Naive thymus-derived CD8-positive, alpha-beta T cell (primary cell): ENCODE measurements around the gene DNAJB5. TPM values are rescaled to one million over a fixed set of nuclear protein-coding genes. Genes with fewer than 3 reads are reported as not detected.
"Not testable (repeated sequence)": the region's sequence is repeated elsewhere in the genome, so short reads cannot be mapped to it uniquely, and the experiment has no call there.

Source experiments
- ATAC-seq, 2 donors: fragments of 150-1000 bp; cut with Tn5 transposase in 1 of 2; sonication (Bioruptor Pico), chemical (Tn5 transposase) in 1 of 2; 1 replicate in 1 of 2; 2 replicates in 1 of 2; pipeline ENCODE4 v1.10.0; 2021; ENCODE audit warnings: mild to moderate bottlenecking in 2 of 2, moderate library complexity in 2 of 2
- POLR2A ChIA-PET: fragments of 350-600 bp; sonication (Branson Sonifier 250); formaldehyde crosslinking; loops from one replicate; lab custom pipeline; 2021; ENCODE audit warnings: antibody characterized with exemption; lab: Charles Lee
- DNase-seq, 10 donors: peaks; one replicate each; pipeline versions ENCODE4 v3.0.0 to v3.0.0-alpha.2; 2020 to 2022
- H3K27ac Mint-ChIP-seq, 10 donors: one replicate each; pipeline ENCODE4 v1.8.0; 2020 to 2022; ENCODE audit warnings: mild to moderate bottlenecking in 10 of 10, mixed read lengths in 10 of 10, moderate library complexity in 4 of 10, inconsistent platforms in 1 of 10
- H3K27me3 Mint-ChIP-seq, 5 donors: one replicate each; pipeline ENCODE4 v1.8.0; 2021 to 2022; ENCODE audit warnings: mixed read lengths in 5 of 5
- H3K36me3 Mint-ChIP-seq, 3 donors: one replicate each; pipeline ENCODE4 v1.8.0; 2020 to 2022; ENCODE audit warnings: mixed read lengths in 3 of 3, mild to moderate bottlenecking in 2 of 3, inconsistent platforms in 1 of 3
- H3K4me1 Mint-ChIP-seq, 4 donors: one replicate each; pipeline ENCODE4 v1.8.0; 2021 to 2022; ENCODE audit warnings: mixed read lengths in 4 of 4
- H3K4me3 Mint-ChIP-seq, 10 donors: one replicate each; pipeline ENCODE4 v1.8.0; 2020 to 2022; ENCODE audit warnings: mild to moderate bottlenecking in 10 of 10, mixed read lengths in 10 of 10, moderate library complexity in 6 of 10, inconsistent platforms in 1 of 10
- H3K9me3 Mint-ChIP-seq, 9 donors: one replicate each; pipeline ENCODE4 v1.8.0; 2020 to 2022; ENCODE audit warnings: mixed read lengths in 9 of 9, mild to moderate bottlenecking in 3 of 9, inconsistent platforms in 1 of 9, moderate library complexity in 1 of 9
- polyA plus RNA-seq, 3 donors: library from polyadenylated mRNA; unstranded; fragments of 300-500 nt; fragmentation: Illumina TruSeq; gene quantifications; one replicate each; pipeline ENCODE4 v1.2.3, GENCODE V29; 2021
- total RNA-seq, 8 experiments: library from RNA in 2 of 8; stranded (reverse) in 2 of 8; gene quantifications; one replicate each; pipeline ENCODE4 v1.2.3 and lab custom pipeline; 2021 to 2026

The DNAJB5 gene
- total and polyA plus RNA-seq, 5 experiments from 2014 or later, result 0.47 to 2.0 (median 1.9) TPM

DNA sequence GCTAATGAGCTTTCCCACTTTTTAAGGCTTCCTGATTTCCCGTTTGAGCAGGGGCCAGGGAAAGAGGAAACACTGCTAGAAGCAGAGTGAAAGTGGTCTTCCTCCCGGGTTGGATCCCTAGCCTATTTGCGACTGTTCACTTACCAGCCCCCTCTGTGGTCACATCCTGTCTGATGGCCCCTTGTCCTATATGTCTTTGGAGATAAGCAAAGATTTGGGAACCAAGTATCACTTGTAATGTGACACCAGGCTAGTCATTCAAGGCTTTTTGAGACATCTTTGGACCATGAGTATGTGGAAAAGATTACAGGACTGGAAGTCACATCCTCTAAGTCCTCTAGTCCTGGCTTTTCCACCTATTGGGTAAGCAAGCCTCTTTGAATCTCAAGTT lies 6.1 kb downstream of the DNAJB5 start:
- DNase-seq (no peak), ATAC-seq (no peak)
- H3K9me3 Mint-ChIP-seq, result no peaks in the 10 kb centered on the region
- peak overlapping the region in 1 of 10 donors; percentile 56 for H3K27ac Mint-ChIP-seq
- POLR2A ChIA-PET, result no interaction called here
- H3K27me3 Mint-ChIP-seq, result no peaks in the 10 kb centered on the region
- H3K4me1 Mint-ChIP-seq, result peaks cover 5 to 10% (median 6%) of the 10 kb centered on the region in 4 donors
- no peak overlapping the region for H3K4me3 Mint-ChIP-seq
- H3K36me3 Mint-ChIP-seq, result peaks cover 0 to 3% (median 3%) of the 10 kb centered on the region in 3 donors

GRCh38 chr9:34996181-34996904 lies 6.8 kb downstream of the DNAJB5 start:
- Mint-ChIP-seq H3K27ac (no peak overlapping the region), H3K4me3 (peak overlapping the region in 1 of 10 donors; percentile 20)
- POLR2A ChIA-PET, result no interaction called here

GRCh38 chr9:34996905-34997279 lies 7.3 kb downstream of the DNAJB5 start:
- ATAC-seq (no peak), DNase-seq (no peak)
- no peaks in the 10 kb centered on the region for H3K27me3 Mint-ChIP-seq
- POLR2A ChIA-PET, result no interaction called here
- no peak overlapping the region for H3K27ac Mint-ChIP-seq
- peaks cover 0 to 3% (median 3%) of the 10 kb centered on the region in 3 donors for H3K36me3 Mint-ChIP-seq
- peak overlapping the region in 1 of 10 donors; percentile 20 for H3K4me3 Mint-ChIP-seq
- peaks cover 0 to 5% (median 0%) of the 10 kb centered on the region in 4 donors for H3K4me1 Mint-ChIP-seq
- no peaks in the 10 kb centered on the region for H3K9me3 Mint-ChIP-seq

More at GRCh38 chr9:34996181-34996904, 6.8 kb downstream of the DNAJB5 start:
- Mint-ChIP-seq H3K27me3 (no peaks in the 10 kb centered on the region), H3K4me1 (peaks cover 0 to 6% (median 0%) of the 10 kb centered on the region in 4 donors), H3K9me3 (no peaks in the 10 kb centered on the region), H3K36me3 (peaks cover 0 to 3% (median 3%) of the 10 kb centered on the region in 3 donors)
- ATAC-seq (no peak), DNase-seq (no peak)

DNA sequence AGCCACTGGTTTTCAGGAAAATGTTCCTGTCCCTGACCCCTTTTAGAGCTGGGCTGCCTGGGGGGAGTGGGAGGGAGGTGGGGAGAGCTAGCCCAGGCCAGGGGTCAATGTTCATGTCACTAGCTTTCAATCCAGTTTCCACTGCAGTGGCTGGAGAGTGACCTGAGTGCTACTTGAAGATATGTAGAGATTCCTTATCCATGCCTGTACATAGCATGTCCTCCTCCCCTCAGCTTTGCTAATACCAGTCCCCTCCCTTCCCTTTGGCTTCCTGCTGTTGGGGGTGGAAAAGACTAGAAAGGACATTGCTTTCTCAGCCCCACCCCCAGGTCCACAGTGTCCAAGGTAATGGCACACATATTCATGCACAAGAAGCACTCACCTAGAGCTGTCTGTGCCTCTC lies 7.8 kb downstream of the DNAJB5 start:
- Mint-ChIP-seq H3K4me3 (no peak overlapping the region), H3K27me3 (no peaks in the 10 kb centered on the region), H3K4me1 (peaks cover 0 to under 1% (median 0%) of the 10 kb centered on the region in 4 donors), H3K36me3 (peaks cover 0 to 3% (median 3%) of the 10 kb centered on the region in 3 donors), H3K27ac (no peak overlapping the region), H3K9me3 (no peaks in the 10 kb centered on the region)
- DNase-seq, result no peak
- no peak for ATAC-seq
- POLR2A ChIA-PET, result no interaction called here

GRCh38 chr9:34998266-34998665 lies 8.7 kb downstream of the DNAJB5 start:
- Mint-ChIP-seq H3K4me3 (no peak overlapping the region), H3K9me3 (no peaks in the 10 kb centered on the region), H3K27me3 (no peaks in the 10 kb centered on the region), H3K27ac (peak overlapping the region in 1 of 10 donors; percentile 11), H3K4me1 (no peaks in the 10 kb centered on the region), H3K36me3 (peaks cover 0 to 3% (median 3%) of the 10 kb centered on the region in 3 donors)
- POLR2A ChIA-PET, result no interaction called here
- DNase-seq, result no peak
- ATAC-seq, result no peak

DNA sequence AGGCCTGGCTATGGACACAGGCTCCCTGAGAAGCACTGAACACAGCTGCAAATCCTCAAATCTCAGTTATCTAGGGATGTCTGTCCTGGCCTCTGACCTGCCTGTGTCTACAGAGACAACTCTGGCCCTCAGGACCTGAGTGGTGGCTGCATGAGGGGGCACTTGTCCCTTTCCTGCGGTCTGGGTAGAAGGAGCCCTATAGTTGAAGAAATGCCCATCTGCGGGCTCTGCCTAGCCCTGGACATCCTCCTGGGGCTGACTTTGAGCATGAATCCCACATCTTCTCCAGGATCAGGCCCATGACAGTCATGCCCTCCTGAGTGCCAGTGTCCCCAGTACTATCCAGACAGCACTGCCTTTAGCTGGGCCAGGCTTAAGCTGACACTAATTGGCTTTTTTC lies 10.0 kb downstream of the DNAJB5 start:
- POLR2A ChIA-PET, result no interaction called here

GRCh38 chr9:35000535-35001284 lies 11.2 kb downstream of the DNAJB5 start:
- Mint-ChIP-seq H3K9me3 (no peaks in the 10 kb centered on the region), H3K36me3 (peaks cover 0 to 3% (median 3%) of the 10 kb centered on the region in 3 donors), H3K27ac (no peak overlapping the region), H3K4me1 (no peaks in the 10 kb centered on the region), H3K4me3 (no peak overlapping the region), H3K27me3 (no peaks in the 10 kb centered on the region)
- POLR2A ChIA-PET, result no interaction called here
- no peak for DNase-seq
- ATAC-seq, result no peak

More for the DNA sequence above, 10.0 kb downstream of the DNAJB5 start:
- Mint-ChIP-seq H3K27ac (no peak overlapping the region), H3K27me3 (no peaks in the 10 kb centered on the region), H3K4me1 (no peaks in the 10 kb centered on the region), H3K9me3 (no peaks in the 10 kb centered on the region), H3K36me3 (peaks cover 0 to 3% (median 3%) of the 10 kb centered on the region in 3 donors), H3K4me3 (no peak overlapping the region)
- DNase-seq (no peak), ATAC-seq (no peak)

DNA sequence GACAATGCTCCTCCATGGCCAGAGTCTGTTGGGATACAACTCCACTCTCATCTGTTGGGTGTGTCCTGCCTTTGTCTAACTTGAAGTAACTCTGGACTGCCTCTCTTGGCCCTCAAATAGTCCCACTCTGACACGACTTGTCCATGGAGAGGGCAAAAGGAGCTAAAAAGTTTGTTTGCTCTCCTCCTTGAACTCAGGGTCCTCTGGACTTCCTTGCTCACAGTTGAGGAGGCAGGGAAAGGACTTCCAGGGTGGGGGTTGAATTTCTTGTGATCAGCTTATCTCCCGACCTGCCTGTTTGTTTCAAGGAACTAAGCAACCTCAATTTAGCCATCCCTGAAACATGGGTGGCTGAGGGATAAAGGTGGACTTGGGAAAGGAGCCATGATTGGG lies 11.7 kb downstream of the DNAJB5 start:
- no peaks in the 10 kb centered on the region for H3K27me3 Mint-ChIP-seq
- H3K27ac Mint-ChIP-seq, result peak overlapping the region in 1 of 10 donors; percentile 73
- H3K36me3 Mint-ChIP-seq, result peaks cover 0 to 3% (median 3%) of the 10 kb centered on the region in 3 donors
- DNase-seq (no peak), ATAC-seq (no peak)
- peaks cover 0 to under 1% (median 0%) of the 10 kb centered on the region in 4 donors for H3K4me1 Mint-ChIP-seq
- POLR2A ChIA-PET, result no interaction called here
- no peak overlapping the region for H3K4me3 Mint-ChIP-seq
- H3K9me3 Mint-ChIP-seq, result no peaks in the 10 kb centered on the region

- POLR2A ChIA-PET, result interaction anchor here (0.5 kb wide), 1 partner anchor 363 kb away, joined by 4 read pairs; no protein-coding TSS in a partner anchor
- H3K9me3 Mint-ChIP-seq, result no peaks in the 10 kb centered on the region
- H3K4me1 Mint-ChIP-seq, result peaks cover 0 to 4% (median 0%) of the 10 kb centered on the region in 4 donors
- ATAC-seq (no peak), DNase-seq (no peak)
- no peaks in the 10 kb centered on the region for H3K27me3 Mint-ChIP-seq
- H3K27ac Mint-ChIP-seq, result no peak overlapping the region
- peaks cover 0 to under 1% (median under 1%) of the 10 kb centered on the region in 3 donors for H3K36me3 Mint-ChIP-seq
- no peak overlapping the region for H3K4me3 Mint-ChIP-seq
Measured at GRCh38 chr9:35001803-35002502, 12.4 kb downstream of the DNAJB5 start.

GRCh38 chr9:35002623-35003022 lies 13.1 kb downstream of the DNAJB5 start:
- no peaks in the 10 kb centered on the region for H3K36me3 Mint-ChIP-seq
- no peak overlapping the region for H3K4me3 Mint-ChIP-seq
- peaks cover 0 to 10% (median 0%) of the 10 kb centered on the region in 4 donors for H3K4me1 Mint-ChIP-seq
- no peaks in the 10 kb centered on the region for H3K27me3 Mint-ChIP-seq
- no peak for ATAC-seq
- H3K27ac Mint-ChIP-seq, result no peak overlapping the region
- DNase-seq, result no peak
- H3K9me3 Mint-ChIP-seq, result no peaks in the 10 kb centered on the region
- POLR2A ChIA-PET, result no interaction called here

DNA sequence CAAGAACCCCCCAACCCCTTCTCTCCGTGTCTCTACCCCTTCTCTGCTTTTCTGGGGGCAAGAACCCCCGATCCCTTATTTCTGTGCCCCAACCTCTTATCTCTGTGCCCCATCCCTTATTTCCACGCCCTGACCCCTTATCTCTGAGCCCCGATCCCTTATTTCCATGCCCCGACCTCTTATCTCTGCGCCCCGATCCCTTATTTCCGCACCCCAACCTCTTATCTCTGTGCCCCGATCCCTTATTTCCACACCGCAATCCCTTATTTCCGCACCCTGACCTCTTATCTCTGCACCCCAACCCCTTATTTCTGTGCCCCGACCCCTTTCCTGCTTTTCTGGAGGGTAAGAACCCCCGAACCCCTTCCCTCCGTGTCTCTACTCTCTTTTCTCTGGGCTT lies 14.8 kb downstream of the DNAJB5 start:
- H3K27me3 Mint-ChIP-seq, H3K27ac Mint-ChIP-seq, DNase-seq, H3K9me3 Mint-ChIP-seq, H3K4me3 Mint-ChIP-seq, H3K36me3 Mint-ChIP-seq, POLR2A ChIA-PET, ATAC-seq: not testable (repeated sequence)
- H3K4me1 Mint-ChIP-seq, result peaks cover 0 to 12% (median 0%) of the 10 kb centered on the region in 4 donors

- no peak for DNase-seq
- Mint-ChIP-seq H3K4me1 (peaks cover 6 to 12% (median 9%) of the 10 kb centered on the region in 4 donors), H3K27me3 (no peaks in the 10 kb centered on the region), H3K4me3 (no peak overlapping the region), H3K9me3 (peaks cover 0 to 20% (median 11%) of the 10 kb centered on the region in 9 donors), H3K36me3 (peaks cover 11 to 38% (median 24%) of the 10 kb centered on the region in 3 donors), H3K27ac (no peak overlapping the region)
- ATAC-seq, result no peak
- POLR2A ChIA-PET, result no interaction called here
Measured at GRCh38 chr9:35010351-35010958, 20.9 kb downstream of the DNAJB5 start.
